Tongue (tissue), 2 donors: Measurements from ENCODE around the gene GTPBP2. TPM values are rescaled to one million over a fixed set of nuclear protein-coding genes. Genes with fewer than 3 reads are reported as not detected.
"Not testable (repeated sequence)": the region's sequence is repeated elsewhere in the genome, so short reads cannot be mapped to it uniquely, and the experiment has no call there.

Experiments used
- DNase-seq: peaks from one replicate; pipeline ENCODE4 v3.0.0-alpha.2; 2015
- total RNA-seq: library from RNA; depleted of rRNA; stranded (reverse); fragments of >200 nt; gene quantifications from one replicate; pipeline ENCODE4 v1.2.3, GENCODE V29; 2014

The GTPBP2 gene
- total RNA-seq, 1 donor from 2014 or later = 32.8 TPM

DNA sequence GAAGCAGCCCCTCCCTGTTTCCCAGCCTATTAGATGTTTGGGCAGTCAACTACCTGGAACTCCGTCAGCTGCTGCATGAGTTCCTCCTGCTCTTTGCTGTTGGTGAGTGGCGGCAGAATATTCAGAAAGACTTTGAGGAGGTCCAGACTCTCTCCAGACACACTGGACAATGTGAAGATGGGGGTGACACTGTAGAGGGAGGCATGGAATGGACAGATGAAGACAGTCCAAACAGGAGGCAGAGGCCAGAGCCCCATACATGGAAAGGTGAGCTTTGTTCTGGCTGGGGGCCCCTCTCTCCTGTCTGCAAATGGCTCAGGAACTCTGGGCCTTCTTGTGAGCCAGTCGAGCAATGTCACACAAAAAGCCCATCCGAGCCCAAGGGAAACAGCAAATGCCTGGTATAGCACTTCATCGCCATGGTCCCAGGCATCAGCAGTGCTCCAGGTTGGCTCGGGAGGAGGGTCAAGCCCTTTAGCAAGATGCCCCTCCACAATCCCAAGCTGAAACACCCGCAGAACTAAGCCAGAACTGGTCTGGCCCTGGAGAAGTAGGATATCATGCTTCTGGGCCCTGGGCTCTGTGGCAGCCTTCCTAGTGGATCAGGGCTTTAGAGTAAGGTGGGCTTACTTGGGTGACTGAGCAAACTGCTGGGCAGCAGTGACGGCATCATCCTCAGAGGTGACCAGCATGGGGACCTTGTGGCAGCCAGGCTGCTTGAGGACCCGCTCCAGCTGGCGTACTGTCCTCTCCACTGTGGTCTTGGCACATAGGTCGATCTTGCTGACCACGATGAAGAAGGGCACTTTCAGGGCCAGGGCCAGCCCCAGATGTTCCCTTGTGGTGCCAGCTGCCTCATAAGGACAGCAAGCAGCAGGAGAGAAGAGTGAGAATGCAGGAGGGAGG is 4.9 kb downstream of the GTPBP2 start:
- no peak for DNase-seq

DNA sequence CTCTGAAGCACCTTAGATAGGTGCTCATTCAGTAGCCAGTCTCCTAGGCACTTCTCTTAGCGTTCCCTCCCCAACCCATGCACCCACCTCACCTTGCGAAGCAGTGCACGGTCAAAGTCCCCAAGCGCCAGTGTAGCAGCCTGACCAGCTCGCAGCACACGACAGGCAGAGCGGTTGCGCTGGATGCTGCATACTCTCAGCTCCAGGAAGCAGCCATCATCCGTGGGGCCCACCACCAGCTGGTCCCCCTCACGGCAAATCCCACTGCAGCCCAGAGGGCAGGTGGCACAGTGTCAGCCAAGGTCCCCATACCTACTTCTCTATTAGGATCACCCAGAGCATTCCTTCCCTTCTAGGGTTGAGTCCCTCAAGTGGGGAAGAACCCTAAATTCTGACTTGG is 6.5 kb downstream of the GTPBP2 start:
- no peak for DNase-seq

DNA sequence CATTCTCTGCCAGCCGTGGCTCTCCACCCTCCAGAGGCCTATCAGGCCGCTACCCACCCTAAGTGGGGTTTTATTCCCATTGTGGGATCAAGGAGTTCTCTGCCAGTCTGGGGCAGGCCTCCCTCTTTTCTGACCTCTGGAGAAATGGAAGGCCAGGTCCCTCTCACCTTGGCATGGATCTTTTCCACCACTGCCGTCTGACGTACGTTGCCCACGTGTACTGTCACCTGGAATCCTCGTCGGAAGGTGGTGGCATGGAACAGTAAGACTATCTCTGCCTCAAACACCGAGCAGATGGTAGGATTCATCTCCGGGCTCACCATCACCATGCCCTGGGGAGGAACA is 7.3 kb downstream of the GTPBP2 start:
- DNase-seq = no peak

DNA sequence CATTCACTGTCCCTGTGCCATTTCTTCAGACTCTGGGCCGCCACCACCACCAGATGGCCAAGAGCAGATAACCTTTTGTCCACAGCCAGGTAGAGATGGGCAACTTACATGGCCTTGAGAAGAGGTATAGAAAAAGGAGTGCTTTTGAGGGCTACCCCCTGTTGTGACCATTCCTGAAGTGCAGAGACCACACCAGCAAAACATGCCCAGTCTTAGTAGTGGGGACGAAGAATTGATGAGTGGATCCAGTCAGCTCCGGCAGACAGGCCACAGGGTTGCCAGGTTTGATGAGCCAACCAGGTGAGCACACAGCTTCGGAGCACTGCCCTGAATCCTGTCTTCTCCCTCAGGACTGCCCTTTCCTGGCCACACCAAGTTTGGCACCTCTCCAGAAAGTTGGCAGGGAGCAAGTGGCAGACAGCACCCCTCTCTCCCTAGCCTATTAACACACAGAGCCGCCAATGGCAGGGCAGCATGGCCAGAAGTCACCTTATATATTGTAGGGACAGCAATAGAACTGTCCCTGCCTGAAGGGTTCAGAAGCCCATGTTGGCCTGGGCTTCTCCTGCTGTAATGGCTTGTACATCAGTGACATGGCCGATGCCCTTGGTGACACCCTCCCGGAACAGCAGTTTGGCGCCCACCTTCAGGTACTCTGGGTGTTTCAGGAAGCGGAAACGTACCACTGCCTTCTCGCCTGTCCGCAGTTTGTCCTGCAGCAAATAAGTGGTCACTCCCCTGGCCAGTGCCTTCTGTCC is 7.8 kb downstream of the GTPBP2 start:
- no peak for DNase-seq

DNA sequence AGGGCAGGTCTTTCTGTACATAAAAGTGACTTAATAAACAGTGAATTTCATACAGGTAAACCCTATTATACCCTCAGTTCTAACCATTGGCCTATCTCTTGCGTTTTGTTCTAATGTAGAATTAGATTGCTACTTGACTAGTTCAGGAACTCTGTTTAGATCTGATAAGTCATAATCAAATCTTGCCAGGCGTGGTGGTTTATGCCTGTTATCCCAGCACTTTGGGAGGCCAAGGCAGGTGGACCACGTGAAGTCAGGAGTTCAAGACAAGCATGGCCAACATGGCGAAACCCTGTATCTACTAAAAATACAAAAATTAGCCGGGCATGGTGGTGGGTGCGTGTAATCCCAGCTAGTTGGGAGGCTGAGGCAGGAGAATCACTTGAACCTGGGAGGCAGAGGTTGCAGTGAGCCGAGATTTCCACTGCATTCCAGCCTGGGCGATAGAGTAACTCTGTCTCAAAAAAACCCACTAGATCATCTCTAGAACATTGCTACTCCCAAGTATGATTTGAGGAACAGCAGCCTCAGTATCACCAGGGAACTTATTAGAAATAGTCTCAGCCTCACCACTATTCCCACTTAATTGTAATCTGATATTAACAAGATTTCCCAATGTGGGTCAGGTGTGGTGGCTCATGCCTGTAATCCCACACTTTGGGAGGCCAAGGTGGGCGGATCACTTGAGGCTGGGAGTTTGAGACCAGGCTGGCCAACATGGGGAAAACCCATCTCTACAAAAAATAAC is 12.2 kb downstream of the GTPBP2 start:
- DNase-seq = no peak

DNA sequence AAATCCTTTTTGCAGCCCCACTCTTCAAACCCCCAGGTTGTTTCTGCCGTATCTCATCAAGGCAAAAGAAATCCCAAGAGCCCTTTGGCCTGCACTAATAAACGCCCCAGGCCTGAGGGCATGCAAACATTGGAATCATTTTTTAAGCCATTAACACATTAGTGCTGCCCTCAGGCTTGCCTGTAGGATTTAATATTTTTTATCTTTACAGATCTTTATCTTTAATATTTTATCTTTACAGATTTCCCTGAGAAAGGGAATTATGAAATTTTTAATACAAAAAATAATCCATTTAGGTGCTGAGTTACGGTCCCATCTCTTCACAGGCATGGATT is 14.7 kb downstream of the GTPBP2 start:
- DNase-seq = no peak

DNA sequence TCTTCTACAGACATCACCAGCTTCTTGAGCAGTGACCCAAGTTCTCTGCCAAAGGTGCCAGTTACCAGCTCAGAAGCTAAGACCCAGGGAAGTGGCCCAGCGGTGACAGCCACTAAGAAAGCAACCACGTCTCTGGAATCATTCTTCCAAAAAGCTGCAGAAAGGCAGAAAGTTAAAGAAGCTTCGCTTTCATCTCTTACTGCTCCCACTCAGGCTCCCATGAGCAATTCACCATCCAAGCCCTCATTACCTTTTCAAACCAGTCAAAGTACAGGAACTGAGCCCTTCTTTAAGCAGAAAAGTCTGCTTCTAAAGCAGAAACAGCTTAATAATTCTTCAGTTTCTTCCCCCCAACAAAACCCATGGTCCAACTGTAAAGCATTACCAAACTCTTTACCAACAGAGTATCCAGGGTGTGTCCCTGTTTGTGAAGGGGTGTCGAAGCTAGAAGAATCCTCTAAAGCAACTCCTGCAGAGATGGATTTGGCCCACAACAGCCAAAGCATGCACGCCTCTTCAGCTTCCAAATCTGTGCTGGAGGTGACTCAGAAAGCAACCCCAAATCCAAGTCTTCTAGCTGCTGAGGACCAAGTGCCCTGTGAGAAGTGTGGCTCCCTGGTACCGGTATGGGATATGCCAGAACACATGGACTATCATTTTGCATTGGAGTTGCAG is 15.2 kb downstream of the GTPBP2 start:
- DNase-seq = no peak

DNA sequence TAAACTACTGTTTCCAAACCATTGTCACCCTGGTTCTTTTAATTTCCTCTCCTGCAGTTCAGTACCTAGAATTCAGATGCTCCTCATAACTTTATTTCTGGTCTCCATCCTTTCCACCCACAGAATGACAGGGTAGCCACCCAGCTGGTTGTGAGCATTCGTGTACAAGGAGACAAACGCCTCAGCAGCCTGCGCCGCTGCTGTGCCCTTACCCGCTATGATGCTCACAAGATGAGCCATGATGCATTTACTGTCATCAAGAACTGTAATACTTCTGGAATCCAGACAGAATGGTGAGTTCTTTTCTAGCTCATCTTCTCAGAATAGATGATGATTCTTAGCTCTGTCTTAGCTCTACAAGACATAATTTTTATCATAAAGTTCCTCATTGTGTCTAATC is 18.6 kb downstream of the GTPBP2 start:
- DNase-seq = no peak

DNA sequence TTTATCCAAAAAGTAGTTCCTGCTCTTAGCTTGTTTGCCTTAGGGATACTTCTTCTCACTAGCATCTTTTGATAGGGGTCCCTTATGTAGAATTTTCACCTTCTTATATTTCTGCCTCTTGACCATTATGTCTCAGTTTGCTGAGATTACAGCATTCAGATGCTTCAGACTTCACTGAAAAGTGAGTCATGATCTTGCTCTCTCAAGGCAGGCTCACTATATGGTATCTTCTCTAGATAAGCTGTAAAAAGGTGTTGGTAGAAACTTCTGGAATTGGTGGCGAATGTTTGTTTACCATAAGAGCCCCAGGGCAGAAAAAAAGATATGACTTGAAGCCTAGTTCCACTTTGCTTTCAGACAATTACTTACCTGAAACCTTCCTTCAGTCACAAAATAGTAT is 19.7 kb downstream of the GTPBP2 start:
- DNase-seq = no peak

DNA sequence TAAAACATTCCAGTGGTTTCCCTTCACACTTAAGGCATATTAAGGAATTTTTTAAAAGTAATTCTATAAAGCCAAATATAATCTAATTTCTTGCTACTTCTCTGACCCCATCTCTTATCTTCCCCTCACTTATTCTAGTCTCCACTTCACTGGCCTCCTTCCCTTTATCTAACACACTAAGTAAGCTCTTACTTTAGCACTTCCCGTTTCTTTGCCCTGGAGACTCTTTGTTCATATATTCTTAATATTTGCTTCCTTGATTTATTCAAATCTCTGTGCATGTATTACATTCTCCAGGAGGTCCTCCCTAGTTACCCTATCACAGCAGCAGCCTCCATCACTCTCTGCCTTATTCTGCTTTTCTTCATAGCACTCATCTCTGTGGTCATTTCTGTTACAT is 20.3 kb downstream of the GTPBP2 start:
- DNase-seq = no peak

DNA sequence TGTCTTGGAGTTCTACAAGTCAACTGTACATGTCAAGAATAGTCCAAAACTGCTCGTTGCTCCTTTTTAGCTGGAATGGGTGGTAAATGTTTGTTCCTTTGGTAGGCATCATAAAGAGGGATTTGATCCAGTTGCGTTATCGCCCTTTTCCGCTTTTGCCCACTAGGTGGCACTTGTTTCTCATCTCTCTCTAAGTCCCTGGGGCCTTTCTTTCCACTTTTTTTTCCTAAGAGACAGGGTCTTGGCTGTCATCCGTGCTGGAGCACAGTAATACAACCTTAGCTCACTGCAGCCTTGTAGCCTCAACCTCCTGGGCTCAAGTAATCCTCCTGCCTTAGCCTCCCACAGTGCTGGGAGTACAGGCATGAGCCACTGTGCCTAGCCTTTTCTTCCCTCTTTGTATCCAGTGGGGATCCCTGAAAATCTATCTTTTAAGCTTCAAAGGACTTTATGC is 20.7 kb downstream of the GTPBP2 start:
- peak; percentile 85 for DNase-seq

DNA sequence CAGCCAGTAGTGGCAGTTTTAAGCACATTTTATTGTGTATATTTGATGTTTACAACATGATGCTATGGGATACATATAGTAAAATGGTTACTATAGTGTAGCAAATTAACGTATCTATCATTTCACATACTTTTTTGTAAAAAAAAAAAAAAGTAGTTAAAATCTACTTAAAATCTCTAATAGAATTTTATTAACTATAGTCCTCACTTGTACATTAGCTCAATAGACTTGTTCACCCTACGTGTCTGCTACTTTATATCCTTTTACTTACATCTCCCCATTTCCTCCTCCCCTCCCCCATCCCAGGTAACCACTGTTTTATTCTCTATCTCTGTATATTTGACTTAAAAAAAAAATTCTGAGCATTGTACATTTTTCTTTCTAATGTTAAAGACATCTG is 23.0 kb downstream of the GTPBP2 start:
- no peak for DNase-seq

DNA sequence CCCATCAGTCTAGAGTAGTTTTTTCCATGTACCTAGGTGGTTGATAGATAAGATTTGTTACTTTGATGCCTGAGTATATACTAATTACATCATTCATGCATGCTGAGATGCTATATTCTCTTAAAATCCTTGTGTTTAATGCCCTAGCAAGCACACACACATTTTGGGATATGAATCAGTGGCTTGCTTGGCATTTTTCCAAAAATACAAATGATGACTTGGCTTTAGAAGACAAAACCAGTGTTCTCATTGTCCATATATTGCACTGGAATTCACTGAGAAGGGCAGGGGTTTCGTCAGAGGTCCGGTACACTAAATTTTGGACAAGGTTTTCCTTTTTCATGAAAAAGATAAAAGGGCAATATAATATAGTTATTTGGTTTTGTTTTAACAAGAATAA is 24.9 kb downstream of the GTPBP2 start:
- no peak for DNase-seq

DNA sequence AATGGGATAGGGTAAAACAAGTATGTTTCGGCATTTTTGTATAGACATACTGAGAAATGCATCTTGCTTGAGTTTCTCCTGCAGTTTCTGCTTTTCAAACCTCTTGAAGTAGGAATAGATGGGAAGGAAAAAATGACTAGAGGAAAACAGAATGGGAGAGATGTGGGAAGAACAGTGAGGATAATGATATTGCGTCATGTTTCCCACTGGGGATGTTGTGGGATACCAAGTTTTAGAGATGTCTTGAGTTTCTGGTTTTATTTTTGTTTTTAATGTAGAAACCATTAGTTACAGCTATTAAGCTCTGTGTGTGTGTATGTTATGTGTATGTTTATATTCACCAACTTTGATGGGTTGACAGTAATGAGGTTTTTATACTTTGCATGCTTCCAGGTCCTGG is 28.5 kb downstream of the GTPBP2 start:
- DNase-seq = no peak

DNA sequence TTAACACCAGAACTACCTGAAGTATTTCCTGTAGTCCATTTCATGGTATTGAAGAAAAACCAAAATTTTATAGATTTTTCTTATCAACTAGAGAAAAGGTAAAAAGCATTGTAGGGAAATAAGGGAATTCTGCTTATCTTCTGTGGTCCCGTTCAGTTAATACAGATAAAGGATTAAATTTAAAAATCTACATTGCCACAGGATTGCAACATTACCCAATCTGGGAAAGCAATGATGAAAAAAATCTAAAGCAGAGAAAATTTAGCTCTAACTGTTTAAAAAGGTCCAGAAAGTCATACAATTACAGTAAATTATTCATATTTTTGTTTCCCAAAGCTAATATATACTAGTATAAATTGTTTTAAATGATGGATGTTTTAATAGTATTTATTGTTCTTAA is 35.1 kb downstream of the GTPBP2 start:
- DNase-seq = no peak

DNA sequence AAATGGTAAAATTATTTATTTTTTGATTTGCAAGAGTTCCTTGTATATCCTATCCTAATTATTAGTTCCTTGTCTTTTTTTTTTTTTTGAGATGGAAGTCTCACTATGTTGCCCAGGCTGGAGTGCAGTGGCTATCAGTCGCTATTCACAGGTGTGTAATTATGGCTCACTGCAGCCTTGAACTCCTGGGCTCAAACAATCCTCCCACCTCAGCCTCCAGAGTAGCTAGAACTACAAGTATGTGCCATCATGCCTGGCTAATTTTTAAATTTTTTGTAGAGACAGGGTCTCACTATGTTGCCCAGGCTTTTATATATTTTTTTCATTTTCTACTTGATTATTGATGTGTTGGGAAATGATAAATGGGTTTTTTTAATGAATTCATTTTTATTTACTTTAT is 39.5 kb downstream of the GTPBP2 start:
- DNase-seq = not testable (repeated sequence)

DNA sequence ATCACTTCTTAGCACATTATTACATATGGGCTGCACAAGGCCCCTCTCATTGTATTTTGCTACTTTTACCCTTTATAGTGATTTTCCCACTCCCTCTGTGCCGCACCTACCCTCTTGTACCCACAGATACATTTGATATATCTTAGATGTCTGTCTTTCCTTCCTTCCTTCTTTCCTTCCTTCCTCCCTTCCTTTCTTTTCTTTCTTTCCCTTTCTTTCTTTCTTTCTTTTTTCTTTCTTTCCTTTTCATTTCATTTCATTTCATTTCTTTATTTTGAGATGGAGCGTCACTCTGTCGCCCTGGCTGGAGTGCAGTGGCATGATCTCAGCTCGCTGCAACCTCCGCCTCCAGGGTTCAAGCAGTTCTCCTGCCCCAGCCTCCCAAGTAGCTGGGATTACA is 40.9 kb downstream of the GTPBP2 start:
- DNase-seq = no peak

DNA sequence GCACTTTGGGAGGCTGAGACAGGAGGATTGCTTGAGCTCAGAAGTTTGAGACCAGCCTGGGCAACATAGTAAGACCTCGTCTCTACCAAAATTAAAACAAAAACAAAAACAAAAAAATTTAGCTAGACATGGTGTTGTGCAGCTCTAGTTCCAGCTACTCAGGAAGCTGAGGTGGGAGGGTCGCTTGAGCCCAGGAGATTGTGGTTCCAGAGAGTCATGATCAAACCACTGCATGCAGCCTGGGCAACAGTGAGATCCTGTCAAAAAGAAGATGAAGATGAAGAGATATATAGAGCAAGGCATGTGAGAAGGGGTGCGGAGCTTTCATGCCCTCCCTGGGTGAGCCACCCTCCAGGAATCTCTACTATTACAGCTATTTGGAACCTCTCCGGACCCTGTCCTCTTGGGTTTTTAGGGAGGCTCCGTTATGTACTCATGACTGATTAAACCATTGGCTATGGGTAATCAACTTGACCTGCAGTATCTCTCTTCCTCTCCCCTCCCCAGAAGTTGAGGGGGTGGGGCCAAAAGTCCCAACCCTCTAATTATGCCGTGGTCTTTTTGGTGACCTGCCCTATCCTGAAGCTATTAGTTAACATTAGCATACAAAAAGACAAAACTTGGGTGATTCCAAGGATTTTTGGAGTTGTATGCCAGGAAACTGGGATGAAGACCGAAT is 44.0 kb downstream of the GTPBP2 start:
- DNase-seq = no peak

DNA sequence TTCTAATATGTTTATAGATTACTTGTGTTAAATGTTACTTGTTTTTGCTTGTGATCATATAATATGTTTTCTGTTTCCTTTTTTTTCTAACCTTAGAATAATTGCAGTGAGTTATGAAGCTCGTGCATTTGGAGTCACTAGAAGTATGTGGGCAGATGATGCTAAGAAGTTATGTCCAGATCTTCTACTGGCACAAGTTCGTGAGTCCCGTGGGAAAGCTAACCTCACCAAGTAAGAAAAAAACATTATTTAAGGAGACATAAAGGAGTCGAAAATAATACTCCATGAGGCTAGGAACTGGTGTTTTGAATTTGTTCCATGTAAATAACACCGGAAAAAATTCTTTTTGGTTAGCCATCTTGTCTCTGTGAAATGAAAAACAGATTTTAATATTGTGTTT is 46.2 kb downstream of the GTPBP2 start:
- no peak for DNase-seq

DNA sequence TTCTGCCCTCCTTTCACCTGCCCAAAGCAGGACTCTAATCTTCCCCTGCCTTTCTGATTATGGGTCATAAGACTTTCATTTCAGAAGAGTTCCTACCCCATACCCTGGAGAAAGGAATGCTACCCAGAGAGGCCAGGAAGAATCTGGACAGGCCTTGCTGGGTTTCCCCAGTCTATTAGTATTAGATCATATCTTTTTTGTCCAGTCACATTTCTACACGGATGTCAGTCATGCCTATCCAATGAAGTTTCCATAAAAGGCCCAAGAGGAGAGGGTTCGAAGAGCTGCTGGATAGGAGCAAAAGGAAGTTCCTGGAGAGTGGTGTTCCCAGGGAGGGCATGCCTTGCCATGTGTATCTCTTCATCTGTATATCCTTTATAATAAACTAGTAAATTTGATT is 49.9 kb downstream of the GTPBP2 start:
- DNase-seq = no peak

DNA sequence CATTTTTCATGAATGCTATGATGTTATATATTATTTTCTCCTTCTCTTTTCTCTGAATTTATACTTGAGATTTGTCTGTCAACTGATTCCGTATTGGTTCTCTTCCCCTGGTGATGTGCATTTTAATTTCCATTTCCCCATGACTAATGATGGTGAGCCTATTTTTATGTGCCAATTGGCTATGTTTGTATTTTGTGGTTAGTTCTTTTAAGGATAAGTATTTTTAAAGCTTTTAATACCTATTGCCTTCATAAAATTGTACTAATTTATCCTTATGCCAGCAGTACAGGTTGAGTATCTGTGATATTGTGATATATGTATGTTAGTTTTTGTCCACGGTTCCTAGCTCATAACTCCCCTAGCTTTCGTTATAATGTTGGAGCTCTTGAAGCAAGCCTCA is 50.3 kb downstream of the GTPBP2 start:
- DNase-seq = no peak
